ENCODE results near the gene ADARB2.
"Not testable (repeated sequence)": the region's sequence is repeated elsewhere in the genome, so short reads cannot be mapped to it uniquely, and the experiment has no call there.

The ADARB2 gene

DNA sequence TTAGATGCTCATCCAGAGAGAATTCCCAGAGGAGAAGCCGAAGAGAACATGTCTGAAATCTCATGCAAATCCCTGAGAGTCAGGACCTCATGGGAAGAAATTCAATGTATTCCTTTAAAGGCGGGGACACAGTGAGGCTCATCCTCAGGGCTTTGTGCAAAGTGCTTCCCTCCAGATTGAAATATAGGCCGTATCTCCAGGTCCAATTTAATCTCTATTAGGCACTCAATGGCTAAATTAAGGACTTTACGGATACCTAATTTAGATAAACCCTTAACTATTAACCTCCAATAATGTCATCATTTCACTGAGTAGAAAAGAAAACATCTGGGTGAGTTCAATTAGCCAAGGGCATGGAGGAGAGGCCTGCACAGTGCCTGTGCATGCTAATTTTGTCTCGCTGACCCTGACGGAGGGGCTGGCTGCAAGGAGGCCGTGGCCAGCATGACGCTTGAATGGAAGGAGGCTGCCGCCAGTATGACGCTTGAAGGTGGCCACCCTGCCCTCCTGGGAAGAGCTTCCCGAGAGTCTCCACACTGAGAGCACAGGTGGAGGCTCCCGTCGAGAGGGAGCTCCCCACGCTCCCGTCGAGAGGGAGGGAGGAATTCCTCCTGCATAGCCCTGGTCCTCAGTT, 287.6 kb downstream of the ADARB2 start:
- no peak for DNase-seq (ENCODE audit: low read depth in 2 of 2, low spot score in 1 of 2)

DNA sequence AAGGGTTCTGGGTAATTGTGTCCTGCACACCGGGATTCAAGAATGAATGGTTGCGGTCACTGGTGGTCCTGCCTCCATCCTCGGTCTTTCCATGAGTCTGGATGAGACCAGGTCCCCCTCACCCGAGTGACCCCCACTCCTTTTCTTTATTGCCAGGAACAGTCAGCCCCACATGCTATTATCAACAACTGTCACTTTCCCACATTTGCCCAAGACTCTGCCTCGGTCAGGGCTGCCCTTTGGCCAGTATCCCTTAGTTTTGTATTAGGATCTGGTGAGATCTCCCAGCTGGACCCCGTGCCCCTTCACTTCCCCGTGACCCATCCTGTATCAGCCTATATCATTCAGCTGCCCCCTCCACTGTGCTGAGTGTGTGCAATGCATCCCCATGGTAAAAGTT, 288.3 kb downstream of the ADARB2 start:
- DNase-seq (ENCODE audit: low read depth in 2 of 2, low spot score in 1 of 2), result no peak

DNA sequence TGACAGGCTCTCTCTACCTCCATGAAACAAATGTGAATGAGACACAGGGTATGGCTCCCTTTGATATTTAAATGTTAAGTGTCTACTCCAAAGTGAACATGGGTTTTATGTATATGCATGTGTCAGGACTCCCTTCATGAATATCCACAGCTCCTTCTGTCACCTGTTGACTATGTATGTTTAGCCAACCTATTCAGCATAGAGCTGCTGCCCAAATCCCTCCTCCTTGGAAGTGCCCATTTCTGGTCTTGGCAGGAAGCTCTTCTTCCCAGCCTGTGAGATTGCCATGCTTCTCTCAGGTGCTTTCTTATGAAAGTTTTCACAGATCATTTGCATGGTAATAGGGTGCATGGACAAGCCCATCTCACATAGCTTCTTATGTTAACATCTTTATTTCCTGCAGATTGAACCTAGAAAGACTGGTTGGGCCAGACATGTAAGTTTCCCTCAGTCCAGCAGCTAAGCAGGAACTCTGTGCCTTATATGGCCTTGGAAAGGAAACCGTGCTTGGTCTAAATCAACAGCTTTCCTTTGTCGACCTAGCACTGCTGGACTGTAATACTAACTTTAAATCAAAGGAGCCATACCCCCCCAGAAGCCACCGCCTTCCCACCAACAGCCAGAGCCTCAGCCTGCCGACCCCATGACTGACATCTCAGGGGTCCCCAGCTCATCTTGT, 288.9 kb downstream of the ADARB2 start:
- DNase-seq (ENCODE audit: low read depth in 2 of 2, low spot score in 1 of 2), result no peak

DNA sequence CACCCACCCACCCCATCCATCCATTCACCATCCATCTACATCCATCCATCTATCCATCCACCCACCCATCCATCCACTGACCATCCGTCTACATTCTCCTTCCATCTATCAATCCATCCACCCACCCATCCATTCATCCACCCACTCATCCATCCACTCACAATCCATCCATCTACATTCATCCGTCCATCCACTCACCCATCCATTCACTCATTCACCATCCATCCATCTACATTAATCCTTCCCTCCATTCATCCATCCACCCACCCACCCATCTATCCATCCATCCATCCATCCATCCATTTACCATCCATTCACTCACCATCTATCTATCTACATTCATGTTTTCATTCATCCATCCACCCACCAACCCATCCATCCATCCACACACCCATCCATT, 292.5 kb downstream of the ADARB2 start:
- no peak for DNase-seq (ENCODE audit: low read depth in 2 of 2, low spot score in 1 of 2)

DNA sequence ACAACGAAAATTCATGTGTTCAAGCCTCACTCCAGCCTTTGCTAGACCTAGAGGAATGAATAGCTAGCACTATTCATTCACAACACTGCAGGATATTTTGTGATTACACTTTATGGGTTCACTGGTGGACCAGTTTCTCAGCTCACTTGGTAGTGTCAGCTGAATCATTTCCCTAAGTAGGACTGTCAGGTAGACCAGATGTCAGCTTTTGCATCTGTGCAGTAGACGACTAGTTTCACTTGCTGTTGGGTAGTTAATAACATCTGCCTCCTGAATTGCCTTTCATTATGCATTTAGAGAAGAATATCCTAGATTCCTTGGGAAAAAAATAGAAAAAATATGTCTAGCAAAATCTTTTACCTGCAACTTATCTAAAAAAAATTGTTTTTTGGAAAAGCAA, 296.4 kb downstream of the ADARB2 start:
- DNase-seq (ENCODE audit: low read depth in 2 of 2, low spot score in 1 of 2), result no peak

DNA sequence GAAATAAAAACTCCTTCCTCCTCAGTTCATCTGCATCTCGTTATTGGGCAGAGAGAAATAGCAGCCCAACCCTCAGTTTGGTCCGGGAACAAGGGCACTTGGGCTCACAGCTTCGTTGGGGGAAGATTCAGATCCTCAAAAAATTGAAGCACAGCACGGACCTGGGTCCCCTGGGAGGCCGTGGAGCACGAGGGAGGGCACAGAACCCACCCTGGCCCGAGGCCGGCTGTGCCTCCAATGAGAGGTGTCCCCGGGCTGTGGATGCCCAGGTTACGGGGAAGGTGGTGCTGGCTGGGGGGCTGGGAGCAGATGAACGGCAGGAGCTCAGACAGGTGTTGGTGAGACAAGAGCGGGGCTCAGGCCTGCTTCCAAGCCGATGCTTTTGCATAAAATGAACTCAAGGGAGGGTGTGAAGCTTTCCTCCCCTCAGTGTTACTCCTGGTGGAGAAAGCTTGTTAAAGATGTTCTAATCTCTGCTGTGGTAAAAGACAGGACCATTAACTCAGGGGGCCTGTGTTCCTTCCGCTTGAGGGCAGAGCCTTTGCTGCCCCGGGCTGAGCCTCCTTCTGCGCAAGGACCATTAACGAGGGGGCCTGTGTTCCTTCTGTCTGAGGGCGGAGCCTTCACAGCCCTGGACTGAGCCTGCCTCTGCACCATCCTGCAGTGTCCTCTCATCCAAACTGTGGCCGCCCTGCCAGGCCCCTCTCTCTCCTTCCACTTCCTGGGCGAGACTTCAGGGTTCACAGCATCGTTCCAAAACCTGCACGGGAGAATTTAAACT, 302.2 kb downstream of the ADARB2 start:
- no peak for DNase-seq (ENCODE audit: low read depth in 2 of 2, low spot score in 1 of 2)

DNA sequence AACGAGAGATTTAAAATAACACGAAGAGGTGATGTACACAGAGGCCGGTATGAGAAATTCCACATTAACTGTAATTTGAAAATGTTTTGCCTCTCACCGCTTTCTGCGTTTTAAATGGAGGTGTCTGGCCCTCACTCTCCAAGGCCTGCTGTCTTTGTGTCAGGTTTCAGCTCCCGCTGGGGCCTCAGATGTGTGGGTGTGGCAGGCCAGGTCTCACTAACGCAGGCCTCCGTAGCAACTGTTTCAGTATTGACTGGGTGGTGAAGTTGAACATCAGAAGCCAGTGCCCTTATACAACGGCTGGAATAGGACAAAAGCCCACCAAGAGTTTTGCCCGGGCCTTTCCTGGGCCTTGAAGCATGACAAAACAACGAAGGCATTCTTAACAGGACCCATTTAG, 303.1 kb downstream of the ADARB2 start:
- no peak for DNase-seq (ENCODE audit: low read depth in 2 of 2, low spot score in 1 of 2)

DNA sequence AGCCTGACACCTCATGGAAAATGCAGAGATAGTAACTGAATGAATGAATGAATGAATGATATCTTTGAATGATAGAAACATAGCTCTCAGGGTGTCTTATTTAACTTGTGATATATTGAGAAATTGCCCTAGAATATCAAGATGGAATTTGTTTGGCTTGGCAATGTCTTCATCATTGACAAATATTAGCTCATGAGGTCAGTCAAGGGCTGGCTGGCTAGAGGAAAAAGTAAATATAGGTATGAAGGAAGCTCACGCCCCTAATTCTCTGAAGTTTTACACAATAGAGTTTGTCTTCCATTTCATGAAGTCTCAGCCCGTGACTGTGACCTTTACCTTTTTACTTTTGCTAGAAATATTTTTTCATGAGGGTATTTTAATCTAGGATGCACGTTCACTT, 305.2 kb downstream of the ADARB2 start:
- DNase-seq (ENCODE audit: low read depth in 2 of 2, low spot score in 1 of 2), result no peak

DNA sequence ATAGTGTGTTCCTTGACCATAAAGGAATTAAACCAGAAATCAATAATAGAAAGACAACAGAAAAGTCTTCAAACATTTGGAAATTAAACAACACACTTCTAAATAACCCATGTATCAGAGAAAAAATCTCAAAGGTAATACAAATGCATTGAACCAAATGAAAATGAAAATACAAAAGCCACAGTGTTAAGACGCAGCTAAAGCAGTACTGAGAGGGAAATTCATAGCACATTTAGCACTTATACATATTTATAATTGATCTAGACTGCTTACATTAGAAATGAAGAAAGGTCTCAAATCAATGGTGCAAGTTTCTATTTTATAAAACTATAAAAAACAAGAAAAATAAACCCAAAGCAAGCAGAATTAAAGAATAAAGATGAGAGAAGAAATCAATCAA, 306.1 kb downstream of the ADARB2 start:
- DNase-seq (ENCODE audit: low read depth in 2 of 2, low spot score in 1 of 2), result no peak

DNA sequence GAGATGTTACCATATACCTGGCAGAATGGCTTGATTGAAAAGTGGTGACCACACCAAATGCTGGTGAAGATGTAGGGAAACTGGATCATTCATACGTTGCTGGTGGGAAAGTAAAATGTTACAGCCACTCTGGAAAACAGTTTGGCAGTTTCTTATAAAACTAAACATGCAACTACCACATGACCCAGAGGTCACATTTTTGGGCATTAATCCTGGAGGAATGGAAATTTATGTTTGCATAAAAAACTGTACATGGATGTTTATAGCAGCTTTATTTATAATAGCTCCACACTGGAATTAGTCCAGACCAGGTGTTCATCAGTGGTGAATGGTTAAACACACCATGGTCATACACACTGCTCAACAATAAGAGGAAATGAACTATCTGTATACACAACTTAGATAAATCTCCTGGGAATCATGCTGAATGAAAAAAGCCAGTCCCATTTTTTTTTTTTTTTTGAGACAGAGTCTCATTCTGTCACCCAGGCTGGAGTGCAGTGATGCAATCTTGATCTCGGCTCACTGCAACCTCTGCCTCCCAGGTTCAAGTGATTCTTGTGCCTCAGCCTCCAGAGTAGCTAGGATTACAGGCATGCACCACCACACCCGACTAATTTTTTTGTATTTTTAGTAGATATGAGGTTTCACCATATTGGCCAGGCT, 309.7 kb downstream of the ADARB2 start:
- DNase-seq (ENCODE audit: low read depth in 2 of 2, low spot score in 1 of 2), result not testable (repeated sequence)

DNA sequence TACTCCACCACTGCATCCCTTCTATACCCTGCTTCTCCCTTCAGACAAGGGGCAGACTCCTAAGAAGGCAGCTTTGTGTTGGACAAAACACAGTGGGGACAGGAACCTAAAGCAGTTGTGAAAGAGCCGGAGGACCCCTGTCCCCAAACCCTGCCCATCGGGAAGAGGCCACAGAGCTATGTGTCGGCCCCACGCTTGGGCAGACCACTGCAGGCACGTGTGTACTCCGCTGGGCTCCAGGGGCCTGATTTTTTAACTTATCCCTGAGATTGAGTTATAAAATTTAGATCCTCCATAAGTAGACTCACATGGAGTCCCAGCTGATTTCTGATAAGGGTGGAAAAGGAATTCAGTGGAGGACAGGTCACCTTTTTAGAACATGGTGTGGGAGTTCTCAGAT, 310.5 kb downstream of the ADARB2 start:
- no peak for DNase-seq (ENCODE audit: low read depth in 2 of 2, low spot score in 1 of 2)

DNA sequence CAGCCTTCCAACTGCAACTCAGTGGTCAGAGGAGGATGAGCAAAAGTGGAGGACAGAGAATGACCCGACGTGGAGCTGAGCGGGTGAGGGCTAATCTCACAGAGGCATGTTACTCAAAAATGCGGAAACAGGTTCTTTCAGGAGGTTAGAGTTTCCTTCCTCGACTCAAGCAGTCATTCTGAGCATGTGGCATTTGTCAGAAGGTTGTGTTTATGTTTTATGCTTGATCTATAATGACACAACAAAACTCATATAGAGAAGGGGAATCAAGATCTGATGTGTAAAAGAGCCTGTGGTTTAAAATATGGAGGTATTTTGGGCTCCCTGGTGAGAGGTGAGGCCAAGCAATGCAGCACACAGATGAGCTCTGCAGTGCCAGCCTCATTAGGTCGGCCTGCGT, 311.4 kb downstream of the ADARB2 start:
- no peak for DNase-seq (ENCODE audit: low read depth in 2 of 2, low spot score in 1 of 2)

DNA sequence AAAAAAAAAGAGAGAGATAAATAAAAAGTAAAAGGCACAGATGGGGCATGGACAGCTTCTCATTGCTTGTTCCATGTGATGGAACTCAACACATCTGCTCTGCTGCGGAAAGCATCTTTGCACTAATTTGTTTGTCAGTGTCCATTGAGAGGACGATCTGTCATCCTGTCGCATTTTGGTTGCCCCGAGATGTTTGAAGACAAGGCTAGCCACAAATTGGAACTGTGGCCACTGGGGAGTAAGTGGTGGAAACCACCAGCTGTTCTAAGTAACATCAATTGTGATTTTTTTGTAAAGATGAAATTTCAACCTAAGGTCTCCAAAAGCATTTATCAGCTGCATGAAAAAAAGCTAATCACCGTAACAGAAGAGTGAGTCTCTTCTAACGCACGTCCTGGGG, 312.7 kb downstream of the ADARB2 start:
- no peak for DNase-seq (ENCODE audit: low read depth in 2 of 2, low spot score in 1 of 2)

DNA sequence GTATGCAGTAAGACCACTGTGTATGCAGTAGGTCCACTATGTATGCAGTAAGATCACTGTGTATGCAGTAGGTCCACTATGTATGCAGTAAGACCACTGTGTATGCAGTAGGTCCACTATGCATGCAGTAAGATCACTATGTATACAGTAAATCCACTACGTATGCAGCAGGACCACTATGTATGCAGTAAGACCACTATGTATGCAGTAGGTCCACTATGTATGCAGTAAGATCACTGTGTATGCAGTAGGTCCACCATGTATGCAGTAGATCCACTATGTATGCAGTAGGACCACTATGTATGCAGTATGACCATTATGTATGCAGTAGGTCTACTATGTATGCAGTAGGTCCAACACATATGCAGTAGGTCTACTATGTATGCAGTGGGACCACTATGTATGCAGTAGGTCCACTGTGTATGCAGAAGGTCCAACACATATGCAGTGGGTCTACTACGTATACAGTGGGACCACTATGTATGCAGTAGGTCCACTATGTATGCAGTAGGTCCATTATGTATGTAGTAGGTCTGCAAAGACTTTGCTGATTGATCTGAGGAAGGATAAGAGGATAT, 313.6 kb downstream of the ADARB2 start:
- no peak for DNase-seq (ENCODE audit: low read depth in 2 of 2, low spot score in 1 of 2)

DNA sequence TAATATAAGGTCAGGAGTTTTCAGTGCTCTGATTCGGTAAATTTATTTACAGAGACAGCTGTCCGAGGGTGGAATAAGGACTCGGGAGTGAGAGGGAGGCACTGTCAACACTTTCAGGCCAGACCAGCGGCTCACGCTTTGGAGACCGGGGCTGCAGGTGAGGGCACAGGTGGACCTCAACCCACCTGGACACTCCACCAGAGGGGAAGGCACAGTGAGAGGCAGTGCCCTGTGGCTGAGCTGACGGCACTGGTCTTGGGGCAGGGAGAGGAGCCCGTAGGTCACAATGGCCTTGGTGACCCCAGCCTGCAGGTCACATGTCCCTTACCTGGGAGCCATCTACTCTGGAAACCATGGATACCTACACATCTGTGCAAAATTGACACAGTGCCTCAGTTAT, 315.1 kb downstream of the ADARB2 start:
- no peak for DNase-seq (ENCODE audit: low read depth in 2 of 2, low spot score in 1 of 2)

DNA sequence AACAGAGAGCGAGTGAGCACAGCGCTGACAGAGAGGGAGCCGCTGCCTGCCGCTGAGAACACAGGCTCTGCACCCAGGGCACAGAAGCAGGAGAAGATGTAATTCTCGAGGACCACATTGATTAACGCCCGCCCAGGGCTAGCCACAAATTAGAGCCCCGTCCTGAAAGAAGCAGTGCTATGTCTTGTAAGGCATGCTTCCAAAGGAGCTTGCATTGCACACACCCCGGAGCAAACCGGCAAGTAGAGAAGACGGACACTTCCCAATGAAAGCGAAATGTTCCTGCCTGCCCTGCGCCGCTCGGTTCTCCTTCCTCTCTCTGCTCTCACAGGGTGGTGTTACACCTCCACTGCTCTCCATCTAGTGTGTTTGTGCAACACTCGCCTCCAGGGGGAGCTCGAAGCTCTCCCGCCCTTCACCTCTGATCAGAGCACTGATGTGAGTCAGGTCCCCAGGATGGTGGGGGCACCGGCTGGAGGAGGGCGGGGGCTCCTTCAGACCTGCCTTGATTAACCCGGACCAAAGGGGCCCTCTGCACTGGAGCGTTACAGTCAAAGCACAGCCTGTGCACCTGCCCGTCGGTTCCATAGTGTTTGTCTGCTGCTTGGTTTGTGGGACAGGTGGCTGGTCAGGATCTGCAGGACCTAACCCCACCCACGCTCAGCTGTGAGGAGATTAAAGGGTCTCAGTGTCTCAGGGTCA, 316.5 kb downstream of the ADARB2 start:
- peak in 1 of 2 donors; percentile 20 for DNase-seq (ENCODE audit: low read depth in 2 of 2, low spot score in 1 of 2)

DNA sequence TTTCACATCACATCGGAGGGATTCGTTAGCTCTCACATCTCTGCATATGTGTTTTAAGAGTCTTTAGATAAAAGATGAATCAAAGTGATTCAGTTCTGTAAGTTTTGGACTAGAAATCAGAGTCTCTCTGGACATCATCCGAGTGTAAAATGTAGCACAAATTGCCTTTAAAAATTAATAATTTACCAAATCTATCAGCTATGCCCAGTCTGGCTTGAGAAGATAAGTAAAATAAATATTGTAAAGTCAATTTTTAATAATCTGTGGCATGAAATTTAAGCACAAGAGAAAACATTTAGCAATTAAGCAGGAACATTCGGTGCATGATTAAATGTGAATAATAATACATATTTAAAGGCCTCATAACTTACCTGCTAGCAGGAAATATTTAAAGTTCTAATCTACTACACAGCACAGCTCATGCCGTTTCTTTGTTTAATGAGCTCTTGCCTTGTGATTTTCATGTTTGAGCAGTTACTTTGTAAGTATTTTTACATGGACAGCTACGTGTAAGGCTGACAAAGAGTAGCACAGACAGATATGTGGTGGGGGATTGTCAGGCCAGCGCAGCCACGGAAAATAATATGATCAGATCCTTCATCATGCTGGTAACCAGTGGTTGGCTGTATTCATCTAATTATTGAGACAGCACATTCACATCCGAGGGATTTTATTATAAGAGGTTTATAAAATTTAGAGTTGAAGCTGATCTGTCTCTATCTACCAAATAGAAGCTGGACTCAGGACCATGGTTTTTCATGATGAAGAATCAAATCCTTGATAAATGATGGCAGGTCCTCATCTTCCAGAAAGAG, 317.3 kb downstream of the ADARB2 start:
- DNase-seq (ENCODE audit: low read depth in 2 of 2, low spot score in 1 of 2), result no peak

DNA sequence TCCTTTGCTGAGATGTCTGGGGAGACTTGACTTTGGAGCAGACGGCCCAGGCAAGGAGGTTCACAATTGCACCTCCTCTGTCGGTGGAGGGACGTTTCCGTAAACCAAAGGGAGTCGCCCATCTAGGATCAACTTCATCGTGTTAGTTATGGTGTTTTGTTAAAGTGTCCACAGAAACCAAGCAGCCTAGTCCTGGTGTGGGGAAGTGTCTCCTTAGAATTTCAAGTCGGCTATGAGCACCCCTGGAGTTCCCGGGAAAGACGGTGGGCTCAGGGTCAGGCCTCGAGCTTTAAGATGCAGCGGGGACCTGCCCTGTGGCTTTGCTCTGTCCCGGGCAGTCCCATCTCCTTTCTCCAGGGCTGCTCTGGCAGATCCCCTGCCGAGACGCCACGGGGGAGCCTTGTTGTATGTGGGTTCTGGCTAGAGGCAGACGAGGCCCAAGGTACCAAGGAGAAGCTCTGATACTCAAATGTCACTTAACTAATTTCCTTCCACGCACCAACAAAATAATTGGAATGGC, 319.2 kb downstream of the ADARB2 start:
- DNase-seq (ENCODE audit: low read depth in 2 of 2, low spot score in 1 of 2), result no peak

DNA sequence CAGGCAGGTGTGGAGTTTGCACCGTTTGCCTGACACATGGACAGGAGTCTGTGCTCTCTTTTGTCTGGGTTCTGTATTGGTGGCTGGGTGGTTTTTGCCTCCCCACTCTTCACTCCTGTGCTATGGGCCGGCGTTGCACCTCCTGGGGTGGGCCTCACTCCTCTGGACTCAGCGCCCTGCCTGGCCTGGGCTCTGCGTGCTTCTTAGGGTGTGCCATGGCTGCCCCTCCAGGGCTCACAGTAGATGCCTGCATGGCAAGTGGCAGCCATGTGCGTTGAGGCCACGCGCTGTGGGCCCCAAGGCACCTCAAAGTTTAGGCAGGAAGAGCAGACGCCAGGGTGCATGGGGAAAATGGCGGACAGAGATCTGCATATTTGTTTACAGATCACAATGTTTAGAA, 319.8 kb downstream of the ADARB2 start:
- DNase-seq (ENCODE audit: low read depth in 2 of 2, low spot score in 1 of 2), result no peak
